Ascending aorta (tissue), 2 donors: ENCODE data around the gene UMAD1. TPM values are rescaled to one million over a fixed set of nuclear protein-coding genes. Genes with fewer than 3 reads are reported as not detected.
"Not testable (repeated sequence)": the region's sequence is repeated elsewhere in the genome, so short reads cannot be mapped to it uniquely, and the experiment has no call there.

Experiments used
- DNase-seq, 2 donors: peaks; one replicate each; pipeline ENCODE4 v3.0.0-alpha.2; 2019; ENCODE audit warnings: low spot score in 2 of 2
- H3K27ac ChIP-seq, 2 donors: fragments of 200-600 bp; sonication (generic); one replicate each; pipeline ENCODE4 v1.5.1; 2016 to 2017; ENCODE audit warnings: mild to moderate bottlenecking in 1 of 2
- H3K27me3 ChIP-seq: fragments of 200-600 bp; sonication (generic); one replicate; pipeline ENCODE4 v1.5.1; 2017
- H3K36me3 ChIP-seq, 2 donors: fragments of 200-600 bp; sonication (generic); one replicate each; pipeline ENCODE4 v1.5.1; 2016
- H3K4me1 ChIP-seq, 2 donors: fragments of 200-600 bp; sonication (generic); one replicate each; pipeline ENCODE4 v1.5.1; 2016 to 2017; ENCODE audit warnings: mild to moderate bottlenecking in 1 of 2
- H3K4me3 ChIP-seq, 2 donors: fragments of 200-600 bp; sonication (generic); one replicate each; pipeline ENCODE4 v1.5.1; 2016 to 2017; ENCODE audit warnings: mild to moderate bottlenecking in 1 of 2
- H3K9me3 ChIP-seq, 2 donors: fragments of 200-600 bp; sonication (generic); one replicate each; pipeline ENCODE4 v1.5.1; 2016
- intact Hi-C: fragments of 100-400 bp; cut with DNase I; formaldehyde crosslinking; loops from one replicate; pipeline ENCODE4 v1.15.1; 2023
- total RNA-seq: library from RNA; depleted of rRNA; stranded (reverse); fragments of >200 nt; gene quantifications from one replicate; pipeline ENCODE4 v1.1.0, GENCODE V29; 2016
- TF ChIP-seq, protein P1 (sequence below), 3 experiments: fragments of 200-600 bp in 2 of 3; fragments of 450-650 bp in 1 of 3; sonication (generic) in 2 of 3; IDR thresholded peaks; one replicate each; pipeline ENCODE4 v1.5.1; 2016 to 2019; ENCODE audit warnings: antibody characterized with exemption in 3 of 3, mild to moderate bottlenecking in 1 of 3, moderate library complexity in 1 of 3

Gene UMAD1
- total RNA-seq, 1 donor from 2014 or later: 17.7 TPM

DNA sequence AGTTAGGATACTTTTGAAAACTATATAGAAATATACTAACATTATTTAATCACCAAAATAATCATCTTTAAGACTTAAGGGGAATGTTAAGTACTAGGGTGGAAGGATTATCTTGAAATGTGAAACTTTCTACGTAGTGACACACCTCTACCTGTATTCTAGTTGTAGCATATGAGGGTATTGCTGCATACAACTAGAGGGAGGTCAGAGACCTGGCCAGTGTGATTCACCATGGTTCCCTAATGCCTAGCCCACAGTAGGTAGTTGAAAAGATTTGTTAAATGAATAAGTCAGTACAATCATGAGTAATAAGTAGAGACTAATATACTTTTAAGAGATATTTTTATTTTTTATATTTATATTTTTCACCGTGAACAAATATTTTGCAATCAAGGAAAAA lies 162.0 kb downstream of the UMAD1 start:
- intact Hi-C loops: no loop called here
- TF ChIP-seq, protein P1, sequence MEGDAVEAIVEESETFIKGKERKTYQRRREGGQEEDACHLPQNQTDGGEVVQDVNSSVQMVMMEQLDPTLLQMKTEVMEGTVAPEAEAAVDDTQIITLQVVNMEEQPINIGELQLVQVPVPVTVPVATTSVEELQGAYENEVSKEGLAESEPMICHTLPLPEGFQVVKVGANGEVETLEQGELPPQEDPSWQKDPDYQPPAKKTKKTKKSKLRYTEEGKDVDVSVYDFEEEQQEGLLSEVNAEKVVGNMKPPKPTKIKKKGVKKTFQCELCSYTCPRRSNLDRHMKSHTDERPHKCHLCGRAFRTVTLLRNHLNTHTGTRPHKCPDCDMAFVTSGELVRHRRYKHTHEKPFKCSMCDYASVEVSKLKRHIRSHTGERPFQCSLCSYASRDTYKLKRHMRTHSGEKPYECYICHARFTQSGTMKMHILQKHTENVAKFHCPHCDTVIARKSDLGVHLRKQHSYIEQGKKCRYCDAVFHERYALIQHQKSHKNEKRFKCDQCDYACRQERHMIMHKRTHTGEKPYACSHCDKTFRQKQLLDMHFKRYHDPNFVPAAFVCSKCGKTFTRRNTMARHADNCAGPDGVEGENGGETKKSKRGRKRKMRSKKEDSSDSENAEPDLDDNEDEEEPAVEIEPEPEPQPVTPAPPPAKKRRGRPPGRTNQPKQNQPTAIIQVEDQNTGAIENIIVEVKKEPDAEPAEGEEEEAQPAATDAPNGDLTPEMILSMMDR (IDR thresholded peaks at IDR 0.05): no peak
- H3K36me3 ChIP-seq: peaks cover 0 to 10% of the 10 kb centered on the region in 2 donors
- no peak overlapping the region for H3K27ac ChIP-seq
- H3K27me3 ChIP-seq: no peaks in the 10 kb centered on the region
- H3K4me1 ChIP-seq: no peaks in the 10 kb centered on the region
- no peak for DNase-seq
- no peak overlapping the region for H3K4me3 ChIP-seq
- no peaks in the 10 kb centered on the region for H3K9me3 ChIP-seq

DNA sequence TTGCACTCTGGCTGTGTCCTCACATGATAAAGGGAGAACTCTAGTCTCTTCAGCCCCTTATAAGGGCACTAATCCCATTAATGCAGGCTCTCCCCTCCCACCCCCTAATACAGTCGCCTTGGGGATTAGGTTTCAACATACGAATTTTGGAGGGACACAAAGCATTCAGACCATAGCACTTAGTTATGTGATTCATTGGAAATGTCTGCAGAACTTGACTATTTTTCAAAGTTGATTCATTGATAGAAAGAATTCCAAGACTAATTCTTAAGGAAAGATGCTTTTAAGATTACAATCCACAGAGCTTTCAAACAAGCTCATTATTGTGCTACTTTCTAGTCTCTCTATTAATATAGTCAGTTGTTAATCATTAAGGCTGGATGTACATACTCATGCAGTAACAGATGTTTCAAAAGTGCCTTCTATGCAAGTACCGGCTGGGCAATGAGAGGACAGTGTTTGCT lies 163.2 kb downstream of the UMAD1 start:
- intact Hi-C loops: no loop called here

DNA sequence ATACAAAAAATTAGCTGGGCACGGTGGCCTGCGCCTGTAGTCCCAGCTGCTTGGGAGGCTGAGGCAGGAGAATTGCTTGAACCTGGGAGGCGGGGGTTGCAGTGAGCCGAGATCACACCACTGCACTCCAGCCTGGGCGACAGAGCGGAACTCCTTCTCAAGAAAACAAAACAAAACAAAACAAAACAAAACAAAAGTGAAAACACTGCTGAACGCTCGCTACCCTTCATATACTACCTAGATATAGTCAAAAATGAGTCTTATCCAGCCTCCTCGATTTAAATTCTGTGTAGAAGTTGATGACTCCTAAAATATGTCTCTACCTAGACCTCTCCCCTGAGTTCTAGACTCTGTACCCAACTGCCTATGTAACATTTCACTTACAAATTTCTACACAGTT lies 164.3 kb downstream of the UMAD1 start:
- H3K27ac ChIP-seq, H3K27me3 ChIP-seq, DNase-seq, H3K4me1 ChIP-seq, H3K36me3 ChIP-seq, H3K9me3 ChIP-seq, H3K4me3 ChIP-seq, intact Hi-C loops: not testable (repeated sequence)

More for the DNA sequence above, 163.2 kb downstream of the UMAD1 start:
- Histone ChIP-seq H3K27me3 (no peaks in the 10 kb centered on the region), H3K9me3 (no peaks in the 10 kb centered on the region), H3K36me3 (peaks cover 0 to 10% of the 10 kb centered on the region in 2 donors), H3K27ac (no peak overlapping the region), H3K4me1 (no peaks in the 10 kb centered on the region), H3K4me3 (no peak overlapping the region)
- no peak for DNase-seq
- TF ChIP-seq, protein P1 (IDR thresholded peaks at IDR 0.05): no peak

DNA sequence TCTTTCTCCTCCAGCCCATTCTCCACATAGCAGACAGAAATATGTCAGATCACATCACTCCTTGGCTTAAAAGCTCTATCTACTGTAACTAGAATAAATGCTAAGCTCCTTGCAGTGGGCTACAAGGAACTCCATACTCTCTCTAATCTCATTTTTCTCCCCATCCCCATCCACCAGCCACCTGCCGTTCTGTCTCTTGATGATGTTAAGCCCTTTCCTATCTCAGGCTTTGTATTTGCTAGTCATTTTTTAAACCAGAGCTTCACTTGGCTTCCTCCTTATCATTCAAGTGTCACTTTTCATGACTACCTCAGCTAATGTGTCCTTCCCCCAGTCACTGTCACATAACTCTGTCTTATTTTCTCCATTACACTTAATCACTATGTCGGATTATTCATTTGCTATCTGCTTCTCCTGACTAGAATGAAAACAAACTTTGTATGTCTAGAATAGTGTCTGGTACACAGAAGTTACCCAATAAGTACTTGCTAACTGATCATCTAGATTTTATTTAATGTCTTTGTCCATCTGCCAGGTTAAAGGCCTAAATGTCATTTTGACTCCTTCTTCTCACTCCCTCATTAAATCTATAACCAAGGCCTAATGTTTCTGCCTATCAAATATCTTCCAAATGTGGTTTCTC lies 165.1 kb downstream of the UMAD1 start:
- intact Hi-C loops: no loop called here
- TF ChIP-seq, protein P1 (IDR thresholded peaks at IDR 0.05): no peak
- H3K27ac ChIP-seq: no peak overlapping the region
- H3K4me3 ChIP-seq: no peak overlapping the region
- H3K36me3 ChIP-seq: peaks cover 0 to 10% of the 10 kb centered on the region in 2 donors
- H3K9me3 ChIP-seq: no peaks in the 10 kb centered on the region
- H3K4me1 ChIP-seq: no peaks in the 10 kb centered on the region
- H3K27me3 ChIP-seq: no peaks in the 10 kb centered on the region
- no peak for DNase-seq

DNA sequence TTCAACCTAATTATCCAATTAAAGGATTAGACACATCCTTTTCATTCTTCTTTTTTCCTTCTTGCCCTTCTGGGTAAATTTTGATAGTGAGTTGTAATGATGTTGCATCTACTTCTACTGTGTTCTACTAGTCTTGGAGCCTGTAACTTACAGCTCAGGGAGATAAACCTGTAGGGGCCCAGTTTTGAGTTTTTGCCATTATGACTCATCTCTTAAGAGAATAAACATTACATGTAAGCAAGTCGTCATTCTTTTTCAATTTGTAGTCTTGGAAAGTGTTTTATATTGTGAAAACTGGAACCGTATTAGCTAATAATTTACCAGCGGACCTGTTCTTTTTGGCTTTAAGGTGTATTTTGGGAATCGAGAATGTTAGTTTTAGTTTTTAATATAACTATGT lies 167.6 kb downstream of the UMAD1 start:
- no peaks in the 10 kb centered on the region for H3K27me3 ChIP-seq

DNA sequence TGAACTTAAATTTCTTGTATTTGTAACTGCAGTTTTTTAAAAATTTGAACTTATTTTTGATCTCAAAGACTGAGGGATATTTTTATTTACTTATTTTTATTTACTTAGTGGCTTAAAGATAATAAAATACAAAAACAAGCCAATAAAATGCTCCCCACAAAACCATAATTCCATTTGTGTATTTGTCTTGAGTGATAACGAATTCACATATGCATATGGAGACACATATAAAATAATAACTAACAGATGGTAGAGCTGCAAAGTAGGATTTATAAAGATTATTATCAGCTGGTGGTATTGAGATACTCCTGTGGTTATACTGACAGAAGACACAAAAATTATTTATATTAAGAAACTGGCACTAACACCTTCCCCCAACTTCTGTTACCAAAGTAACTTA lies 168.1 kb downstream of the UMAD1 start:
- Histone ChIP-seq H3K9me3 (no peaks in the 10 kb centered on the region), H3K4me3 (no peak overlapping the region), H3K27ac (no peak overlapping the region), H3K27me3 (no peaks in the 10 kb centered on the region), H3K4me1 (no peaks in the 10 kb centered on the region), H3K36me3 (no peaks in the 10 kb centered on the region)
- intact Hi-C loops: no loop called here
- DNase-seq: no peak
- TF ChIP-seq, protein P1 (IDR thresholded peaks at IDR 0.05): no peak

More for the DNA sequence above, 167.6 kb downstream of the UMAD1 start:
- H3K4me1 ChIP-seq: no peaks in the 10 kb centered on the region
- H3K27ac ChIP-seq: no peak overlapping the region
- no peak overlapping the region for H3K4me3 ChIP-seq
- TF ChIP-seq, protein P1 (IDR thresholded peaks at IDR 0.05): no peak
- intact Hi-C loops: no loop called here
- no peaks in the 10 kb centered on the region for H3K36me3 ChIP-seq
- no peaks in the 10 kb centered on the region for H3K9me3 ChIP-seq
- no peak for DNase-seq
